GM18499 (cell line): ENCODE results near the gene KDM4C.
A peak's percentile ranks its signal among the peaks of the same experiment; 100 is the strongest.

Source experiments
- ATAC-seq: cut with Tn5 transposase; IDR thresholded peaks from one replicate; pipeline ENCODE4 v1.9.1; 2021; ENCODE audit warnings: moderate number of reproducible peaks; ENCODE audit not compliant: insufficient read depth, unreplicated experiment

KDM4C gene

DNA sequence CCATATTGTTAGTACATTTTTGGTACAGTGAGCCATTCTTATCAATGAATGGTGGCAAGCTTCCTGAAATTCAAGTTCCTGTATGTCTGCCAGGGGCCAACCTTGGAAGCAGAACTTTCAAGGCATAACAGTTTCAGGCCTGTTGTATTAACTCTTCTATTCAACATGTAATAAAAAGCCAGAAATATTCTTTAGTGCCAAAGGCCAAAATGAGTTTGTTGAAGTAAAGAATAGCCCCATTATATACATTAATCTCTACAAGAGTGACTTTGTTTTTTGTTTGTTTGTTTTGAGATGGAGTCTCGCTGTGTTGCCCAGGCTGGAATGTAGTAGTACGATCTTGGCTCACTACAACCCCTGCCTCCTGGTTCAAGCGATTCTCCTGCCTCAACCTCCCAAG, 321.3 kb downstream of the KDM4C start:
- no peak for ATAC-seq

- ATAC-seq = no peak
Measured at GRCh38 chr9:7081065-7081600, 323.4 kb downstream of the KDM4C start.

- no peak for ATAC-seq
Measured at GRCh38 chr9:7083192-7083591, 325.4 kb downstream of the KDM4C start.

GRCh38 chr9:7085357-7085756, 327.6 kb downstream of the KDM4C start:
- no peak for ATAC-seq

GRCh38 chr9:7086389-7086788, 328.6 kb downstream of the KDM4C start:
- ATAC-seq = no peak

- no peak for ATAC-seq
Measured at GRCh38 chr9:7088611-7089010, 330.8 kb downstream of the KDM4C start.

DNA sequence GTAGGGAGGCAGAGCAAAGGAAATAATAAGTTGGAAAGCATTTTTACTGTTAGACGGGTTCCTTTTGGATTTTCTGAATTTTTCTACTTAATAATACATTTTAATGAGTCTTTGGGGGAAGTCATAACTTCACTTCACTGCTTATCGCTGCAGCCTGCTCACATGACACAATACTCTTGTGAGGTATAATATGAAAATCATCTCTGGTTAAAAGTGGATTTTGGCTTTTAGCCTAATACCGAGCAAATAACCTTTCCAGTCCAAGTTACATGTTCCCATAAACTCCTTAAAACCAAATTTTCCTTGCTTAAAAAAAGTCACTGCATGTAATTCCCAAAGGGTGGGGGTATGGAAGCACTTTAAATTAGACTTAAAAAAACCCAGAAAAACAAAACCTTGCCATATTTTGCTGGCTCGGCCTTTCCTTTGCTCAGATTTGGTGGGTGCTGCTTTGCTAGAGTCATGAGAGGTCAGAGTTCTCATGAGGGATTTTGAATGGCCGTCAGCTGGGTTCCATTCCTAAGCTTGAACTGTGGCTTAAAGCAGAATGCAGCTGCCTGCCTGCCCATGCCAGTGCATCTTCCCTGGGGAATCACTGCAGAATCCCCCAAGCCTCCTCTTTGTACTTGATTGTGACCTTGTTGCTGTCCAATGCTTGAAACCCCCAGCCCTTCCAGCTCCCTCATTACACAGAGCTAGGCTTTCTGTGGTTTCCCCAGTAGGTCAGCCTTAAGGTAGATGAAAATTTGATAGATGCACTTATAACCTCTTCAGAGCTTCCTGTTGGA, 331.8 kb downstream of the KDM4C start:
- ATAC-seq = no peak

GRCh38 chr9:7093040-7093439, 335.3 kb downstream of the KDM4C start:
- no peak for ATAC-seq

GRCh38 chr9:7094052-7094451, 336.3 kb downstream of the KDM4C start:
- no peak for ATAC-seq

DNA sequence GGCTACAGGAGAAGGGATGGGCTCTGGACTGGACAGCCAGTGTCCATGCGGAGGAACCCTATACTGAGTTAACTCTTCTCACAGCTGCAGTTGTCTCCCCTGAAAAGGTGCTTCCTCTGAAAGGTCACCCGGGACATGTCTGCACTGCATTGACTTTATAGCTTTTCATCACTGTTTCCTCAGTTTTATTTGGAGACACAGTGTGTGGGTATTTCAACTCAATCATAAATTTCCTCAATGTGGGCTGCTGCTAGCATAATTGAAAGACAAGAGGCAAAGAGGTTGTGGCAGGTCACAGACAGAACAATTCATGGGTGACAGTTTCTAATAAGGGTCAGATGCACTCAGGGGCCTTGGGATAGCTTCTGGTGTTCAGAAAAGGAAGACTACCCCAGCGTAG, 336.8 kb downstream of the KDM4C start:
- no peak for ATAC-seq

DNA sequence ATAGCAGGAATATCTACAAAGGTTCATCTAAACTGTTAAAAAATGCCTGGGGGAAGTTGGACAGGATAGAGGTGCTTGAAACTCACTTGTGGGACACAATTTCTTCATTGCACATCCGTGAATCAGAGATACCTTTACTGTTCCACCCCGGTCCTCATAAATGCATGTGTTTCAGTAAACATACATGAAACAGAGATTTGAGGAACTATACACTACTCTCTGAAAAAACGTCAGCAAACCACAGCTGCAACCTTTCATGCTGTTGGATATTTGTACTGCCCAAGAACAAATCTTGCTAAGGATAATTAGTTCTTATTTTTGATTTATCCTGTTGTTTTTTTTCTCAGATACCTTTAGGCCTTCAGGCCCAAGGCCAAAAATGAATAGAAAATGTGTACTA, 337.3 kb downstream of the KDM4C start:
- ATAC-seq = peak; percentile 58

- ATAC-seq = no peak
Measured at GRCh38 chr9:7097040-7097715, 339.4 kb downstream of the KDM4C start.

DNA sequence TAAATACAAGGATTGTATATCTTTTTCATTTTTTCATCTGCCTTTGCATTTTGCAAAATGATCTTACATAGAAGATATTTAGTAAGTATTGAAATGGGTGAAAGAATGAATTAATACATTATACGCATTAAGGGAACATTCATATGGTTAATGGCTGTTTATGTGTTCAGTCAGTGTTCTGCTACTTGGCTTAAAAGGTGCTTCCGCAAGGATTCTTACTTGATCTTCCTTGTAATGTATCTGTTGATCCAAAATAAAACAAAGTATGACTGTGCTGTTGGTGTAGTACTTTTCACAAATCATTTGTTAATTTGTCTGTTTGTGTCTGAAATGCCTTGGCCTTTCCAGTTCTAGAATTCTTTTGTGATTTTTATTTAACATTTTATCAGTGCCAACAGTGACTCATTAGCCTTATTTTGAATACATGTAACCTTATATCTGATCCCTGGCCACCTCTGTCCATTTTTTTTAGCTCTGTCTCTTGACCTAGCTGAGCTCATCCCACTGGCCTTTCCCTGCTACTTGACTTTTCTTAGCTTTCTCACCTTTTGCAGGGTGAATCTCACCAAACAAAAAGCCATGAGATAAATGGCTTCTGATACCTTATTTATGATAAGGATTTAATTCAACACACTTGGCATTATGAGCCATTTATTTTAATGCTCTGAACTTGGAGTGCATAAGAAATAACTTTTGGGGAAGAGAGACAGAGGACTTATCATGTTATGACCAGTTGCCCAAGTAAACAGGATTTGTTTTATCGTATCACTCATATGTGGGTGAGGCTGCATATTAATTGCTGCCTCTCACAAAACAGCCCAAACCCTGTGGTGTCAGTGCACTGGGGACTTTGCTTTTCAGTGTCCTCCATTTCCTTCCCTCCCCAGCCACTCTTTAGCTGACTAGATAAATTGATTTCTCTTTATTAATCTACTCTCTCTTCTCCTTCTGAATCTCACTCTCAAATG, 340.3 kb downstream of the KDM4C start:
- no peak for ATAC-seq

DNA sequence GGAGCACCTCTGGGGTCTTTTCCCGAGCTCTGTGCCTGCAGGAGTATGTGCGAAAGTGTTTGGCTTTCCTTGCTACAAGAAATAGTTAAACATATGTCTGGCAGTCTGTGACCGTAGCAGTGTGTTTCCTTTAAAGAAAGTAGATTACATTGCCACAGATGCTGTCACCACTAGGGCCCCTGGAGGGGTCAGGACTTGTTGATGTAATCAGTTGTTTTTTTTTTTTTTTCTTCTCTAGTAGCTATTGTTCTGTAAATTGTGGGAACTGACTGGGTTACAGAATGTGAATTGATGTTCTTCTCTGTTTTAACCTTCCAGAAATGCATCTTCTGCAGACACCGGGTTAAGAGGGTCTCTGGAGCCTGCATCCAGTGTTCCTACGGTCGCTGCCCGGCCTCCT, 345.6 kb downstream of the KDM4C start:
- no peak for ATAC-seq

GRCh38 chr9:7103771-7104170, 346.0 kb downstream of the KDM4C start:
- no peak for ATAC-seq

GRCh38 chr9:7104625-7105024, 346.9 kb downstream of the KDM4C start:
- no peak for ATAC-seq

DNA sequence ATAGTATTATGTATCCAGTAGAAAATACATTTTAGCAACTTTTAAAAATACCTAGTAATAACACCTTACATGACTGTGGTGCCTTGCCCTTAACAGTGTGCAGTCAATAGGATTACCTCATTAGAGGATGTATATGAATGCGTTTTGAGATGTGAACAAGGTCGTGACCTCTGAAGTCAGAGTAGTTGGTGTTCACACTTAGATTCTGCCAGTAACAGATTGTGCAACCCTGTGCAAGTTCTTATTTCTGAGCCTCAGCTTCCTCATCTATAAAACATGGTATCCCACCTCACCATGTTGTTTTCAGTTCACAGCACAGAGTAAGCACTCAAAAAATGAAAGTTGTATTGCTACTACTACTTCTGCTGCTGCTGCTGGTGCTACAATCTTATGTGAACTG, 347.3 kb downstream of the KDM4C start:
- no peak for ATAC-seq

DNA sequence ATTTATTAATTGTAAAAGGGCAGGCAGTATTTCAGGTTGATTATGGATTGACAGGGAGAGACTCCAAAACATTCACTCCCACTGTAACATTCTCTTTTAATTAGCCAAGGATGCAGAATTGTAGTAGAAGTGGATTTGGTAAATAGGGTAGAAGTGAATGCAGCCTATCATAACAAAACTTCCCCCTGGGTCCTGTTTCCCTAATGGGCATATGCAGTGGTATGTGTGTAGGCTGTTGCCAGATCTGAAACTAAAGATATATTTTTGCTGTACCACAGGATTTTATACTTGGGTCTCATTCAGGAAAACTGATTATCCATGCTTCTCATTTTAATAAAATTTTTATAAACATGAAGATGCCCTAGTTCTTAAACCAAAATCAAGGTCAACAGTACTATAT, 351.2 kb downstream of the KDM4C start:
- ATAC-seq = no peak

GRCh38 chr9:7111413-7111812, 353.6 kb downstream of the KDM4C start:
- no peak for ATAC-seq

DNA sequence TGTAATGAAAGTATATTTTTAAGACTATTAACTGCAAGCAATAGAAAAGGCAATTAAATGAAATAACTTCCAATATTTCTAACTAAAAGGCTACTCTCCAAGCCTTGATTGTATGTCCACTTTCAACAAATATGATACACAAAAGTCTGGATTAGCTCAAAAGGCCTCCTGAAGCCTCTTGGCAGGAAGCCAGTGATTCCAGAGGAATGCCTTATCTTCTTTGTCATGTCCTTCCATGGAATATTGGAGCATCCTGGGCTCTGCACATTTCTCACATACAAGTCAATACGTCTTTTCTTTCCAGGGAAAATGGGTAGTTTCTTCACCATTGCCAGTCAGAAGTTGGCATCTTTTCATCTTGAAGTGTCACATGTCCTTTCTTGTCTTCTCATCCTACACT, 357.8 kb downstream of the KDM4C start:
- ATAC-seq = no peak
